HG03108 (cell line): ENCODE results near the gene NRTN.
"Not testable (repeated sequence)": the region's sequence is repeated elsewhere in the genome, so short reads cannot be mapped to it uniquely, and the experiment has no call there.

Experiments
- ATAC-seq: cut with Tn5 transposase; IDR thresholded peaks from one replicate; pipeline ENCODE4 v1.9.1; 2021; ENCODE audit warnings: moderate library complexity; ENCODE audit not compliant: unreplicated experiment

The NRTN gene

GRCh38 chr19:5864725-5865486, 60.0 kb downstream of the NRTN start:
- no peak for ATAC-seq

- no peak for ATAC-seq
These were observed 60.9 kb downstream of the NRTN start for GRCh38 chr19:5865772-5866171.

DNA sequence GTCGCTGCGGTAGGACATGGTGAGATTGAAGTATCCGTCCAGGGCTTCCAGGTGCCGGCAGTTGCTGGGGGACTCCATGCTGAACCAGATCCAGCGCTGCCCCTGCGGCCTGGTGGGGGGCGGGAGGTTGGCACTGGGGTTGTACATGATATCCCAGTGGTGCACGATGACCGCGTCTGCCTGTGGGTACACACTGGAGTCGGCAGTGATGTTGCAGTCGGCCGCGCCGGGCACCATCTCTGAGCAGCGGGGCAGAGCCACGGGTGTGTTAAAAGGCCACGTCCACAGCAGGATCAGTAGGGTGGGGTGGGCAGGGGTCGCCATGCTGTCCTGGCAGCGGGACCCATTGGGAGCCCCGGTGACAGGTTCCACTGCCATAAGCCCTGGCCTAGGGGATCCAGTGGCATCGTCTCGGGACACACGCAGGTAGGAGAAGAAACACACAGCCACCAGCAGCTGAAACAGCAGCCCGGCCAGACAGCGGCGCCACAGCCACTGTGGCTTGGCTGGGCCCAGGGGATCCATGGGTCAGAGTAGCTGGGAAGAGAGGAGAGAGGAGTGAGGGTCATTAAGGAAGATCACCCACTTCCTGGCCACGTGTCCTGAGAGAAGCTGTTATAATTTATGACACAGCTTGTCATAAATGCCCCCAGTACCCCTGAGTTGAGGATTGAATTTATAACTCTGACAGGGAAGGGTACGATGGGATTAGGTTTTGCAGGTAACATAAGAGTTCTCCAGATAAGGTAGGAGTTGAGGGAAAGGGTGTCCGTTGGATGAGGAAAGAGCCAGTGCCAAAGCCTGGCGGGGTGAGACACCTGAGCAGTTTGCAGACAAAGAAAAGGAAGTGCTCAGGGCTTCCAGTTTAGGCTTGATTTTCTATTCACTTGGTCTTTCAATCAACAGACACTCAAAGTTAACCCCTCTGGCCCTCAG, 62.6 kb downstream of the NRTN start:
- no peak for ATAC-seq

- ATAC-seq = no peak
These were observed 66.1 kb downstream of the NRTN start for GRCh38 chr19:5870986-5871394.

GRCh38 chr19:5873617-5874199, 68.8 kb downstream of the NRTN start:
- ATAC-seq = no peak

DNA sequence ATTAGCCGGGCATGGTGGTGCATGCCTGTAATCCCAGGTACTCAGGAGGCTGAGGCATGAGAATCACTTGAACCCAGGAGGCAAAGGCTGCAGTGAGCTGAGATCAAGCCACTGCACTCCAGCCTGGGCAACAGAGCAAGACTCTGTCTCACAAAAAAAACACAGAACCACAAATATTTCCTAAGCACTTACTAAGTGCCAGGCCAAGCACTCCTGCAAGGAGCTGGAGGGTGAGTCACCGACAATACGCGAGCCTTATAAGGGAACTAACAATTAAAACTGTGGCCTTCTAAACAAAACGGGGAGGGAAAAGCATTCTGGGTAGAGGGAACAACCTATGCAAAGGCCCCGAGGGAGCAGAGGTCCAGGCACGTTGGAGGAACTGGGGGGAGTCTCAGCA, 69.6 kb downstream of the NRTN start:
- not testable (repeated sequence) for ATAC-seq

GRCh38 chr19:5877427-5877826, 72.6 kb downstream of the NRTN start:
- no peak for ATAC-seq

DNA sequence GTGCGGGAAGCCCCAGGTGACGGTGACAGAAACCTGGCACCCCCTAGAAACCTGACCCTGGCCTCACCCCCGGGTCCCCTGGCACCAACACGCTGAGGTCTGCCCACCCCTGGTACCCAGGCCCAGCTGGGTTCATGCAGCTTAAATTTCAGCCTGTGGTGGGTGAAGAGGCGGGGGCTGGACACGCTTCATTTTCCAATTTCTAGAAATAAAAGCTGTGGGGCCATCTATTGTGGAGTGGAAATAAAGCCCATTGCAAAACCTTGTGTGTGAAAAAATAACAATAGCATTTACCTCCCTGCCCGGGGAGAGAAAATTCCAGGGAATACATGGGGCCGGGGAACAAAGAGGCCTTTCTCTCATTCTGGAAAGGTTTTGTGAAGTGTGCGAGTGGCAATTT, 73.0 kb downstream of the NRTN start:
- no peak for ATAC-seq
